D721Med (cell line): Measurements from ENCODE around the gene DAZAP1.

Experiments used
- DNase-seq: peaks from one replicate; pipeline ENCODE4 v3.0.0; 2011; ENCODE audit warnings: low spot score; ENCODE audit not compliant: insufficient read length
- FAIRE-seq: peaks from 2 replicates; lab custom pipeline; 2011; peaks lifted over from hg19 to GRCh38; lab: Jason Lieb, UNC
- CTCF ChIP-seq: IDR thresholded peaks from 2 replicates; pipeline ENCODE4 v1.5.1; 2012; ENCODE audit warnings: mild to moderate bottlenecking, control low read depth; ENCODE audit not compliant: insufficient read depth; ENCODE audit errors: missing control alignments

The DAZAP1 gene

GRCh38 chr19:1377965-1378785 lies 29.2 kb upstream of the DAZAP1 start:
- DNase-seq (no peak), FAIRE-seq (no peak)
- no peak for TF ChIP-seq CTCF

- FAIRE-seq, result no peak
- TF ChIP-seq CTCF, result no peak
- DNase-seq, result no peak
These were observed 28.1 kb upstream of the DAZAP1 start for GRCh38 chr19:1379126-1379905.

- no peak for DNase-seq
- no peak for FAIRE-seq
These were observed 27.4 kb upstream of the DAZAP1 start for GRCh38 chr19:1379961-1380489.

GRCh38 chr19:1382250-1382649 lies 25.1 kb upstream of the DAZAP1 start:
- no peak for DNase-seq
- FAIRE-seq, result no peak
- TF ChIP-seq CTCF, result no peak

More at GRCh38 chr19:1379961-1380489, 27.4 kb upstream of the DAZAP1 start:
- no peak for TF ChIP-seq CTCF

- FAIRE-seq, result no peak
These were observed 24.4 kb upstream of the DAZAP1 start for GRCh38 chr19:1383017-1383311.

GRCh38 chr19:1383312-1384084 lies 23.9 kb upstream of the DAZAP1 start, which contains the start of gene NDUFS7:
Gene NDUFS7 (plus strand): TSS chr19:1383907. CDS start chr19:1383927, 20 bp downstream.
- FAIRE-seq, result no peak
- DNase-seq, result peak; percentile 58
- peak; percentile 3 for TF ChIP-seq CTCF

More at GRCh38 chr19:1383017-1383311, 24.4 kb upstream of the DAZAP1 start:
- TF ChIP-seq CTCF, result no peak
- DNase-seq, result no peak
